Stimulated activated CD4-positive, alpha-beta T cell treated with anti-CD3 and anti-CD28 coated beads, TNF-alpha, amount 100 ng/mL, for 4 hours (primary cell): ENCODE data around the gene UNC80.
"Not testable (repeated sequence)": the region's sequence is repeated elsewhere in the genome, so short reads cannot be mapped to it uniquely, and the experiment has no call there.

Experiments used
- DNase-seq, 3 experiments: peaks; one replicate each; pipeline ENCODE4 v3.0.0-alpha.2; 2020; ENCODE audit warnings: low read depth in 3 of 3

Gene UNC80

GRCh38 chr2:209771474-209772289, at the start of gene UNC80:
UNC80 (plus strand) TSS chr2:209771832; CDS start chr2:209772073, 241 bp downstream.
- no peak for DNase-seq

DNA sequence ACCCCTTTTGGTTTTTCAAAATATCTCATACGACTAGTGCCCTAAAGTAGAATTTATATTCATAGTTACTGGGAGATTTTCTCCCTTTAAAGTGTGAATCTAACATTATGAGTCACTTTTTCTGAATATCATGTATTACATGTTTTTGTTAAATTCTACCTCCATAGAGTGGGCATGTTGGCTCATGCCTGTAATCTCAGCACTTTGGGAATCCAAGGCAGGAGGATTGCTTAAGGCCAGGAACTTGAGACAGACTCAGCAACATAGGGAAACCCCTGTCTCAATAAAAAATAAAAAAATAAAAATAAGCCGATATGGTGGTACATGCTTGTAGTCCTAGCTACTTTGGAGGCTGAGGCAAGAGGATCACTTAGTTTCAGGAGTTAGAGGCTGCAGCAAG, 45.3 kb upstream of the UNC80 start:
- DNase-seq: no peak

GRCh38 chr2:209727077-209727476, 44.6 kb upstream of the UNC80 start:
- DNase-seq: no peak

- no peak for DNase-seq
Measured at GRCh38 chr2:209734805-209735204, 36.8 kb upstream of the UNC80 start.

DNA sequence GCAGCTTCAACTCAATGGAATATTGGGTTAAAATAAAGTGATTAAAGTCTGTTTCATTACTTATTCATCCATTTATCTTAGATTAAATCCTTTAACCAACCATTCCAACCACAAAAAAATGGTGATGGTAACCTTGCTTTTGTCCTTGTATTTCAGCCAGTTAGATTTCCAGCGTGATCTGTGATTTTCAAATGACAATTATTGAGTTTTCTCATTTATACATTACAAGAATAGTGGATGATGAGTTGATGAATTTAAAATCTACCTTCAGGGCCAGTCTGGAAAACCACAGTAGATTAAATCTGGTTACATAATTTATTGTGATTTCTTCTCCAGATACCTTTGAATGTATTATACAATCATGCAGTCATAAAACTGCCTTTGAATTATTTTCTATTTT, 29.7 kb upstream of the UNC80 start:
- no peak for DNase-seq

- no peak for DNase-seq
Measured at GRCh38 chr2:209753020-209753419, 18.6 kb upstream of the UNC80 start.

DNA sequence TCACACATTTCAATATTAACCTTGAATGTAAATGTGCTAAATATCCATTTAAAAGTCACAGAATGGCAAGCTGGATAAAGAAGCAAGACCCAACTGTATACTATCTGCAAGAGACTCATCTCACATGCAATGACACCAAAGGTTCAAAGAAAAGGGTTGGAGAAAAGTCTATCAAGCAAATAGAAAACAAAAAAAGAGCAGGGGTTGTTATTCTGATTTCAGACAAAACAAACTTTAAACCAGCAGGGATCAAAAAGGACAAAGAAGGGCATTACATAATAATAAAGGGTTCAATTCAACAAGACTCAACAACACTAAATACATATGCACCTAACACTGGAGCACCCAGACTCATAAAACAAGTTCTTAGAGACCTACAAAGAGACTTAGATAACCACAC, 14.5 kb upstream of the UNC80 start:
- no peak for DNase-seq

- no peak for DNase-seq
Measured at GRCh38 chr2:209761566-209761965, 10.1 kb upstream of the UNC80 start.

DNA sequence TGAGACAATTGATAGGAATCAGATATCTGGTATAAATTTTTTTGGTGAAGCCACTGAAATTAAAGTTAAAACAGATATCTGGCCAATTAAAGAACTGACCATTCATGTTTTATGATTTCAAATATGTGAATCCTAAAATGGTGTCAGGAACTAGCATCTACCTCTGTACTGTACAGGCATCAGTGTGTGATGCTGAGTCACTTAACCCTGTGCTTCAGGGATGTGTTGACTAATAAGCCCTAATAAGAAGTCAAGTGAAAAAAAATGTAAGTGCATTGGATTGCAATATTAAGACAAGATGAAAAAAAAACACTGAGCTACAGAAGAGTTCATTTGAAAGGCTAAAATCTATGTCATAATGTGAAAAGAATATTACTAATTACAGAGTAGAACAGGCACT, 9.1 kb upstream of the UNC80 start:
- DNase-seq: no peak

- DNase-seq: no peak
Measured at GRCh38 chr2:209763106-209763505, 8.5 kb upstream of the UNC80 start.

- DNase-seq: no peak
Measured at GRCh38 chr2:209766613-209767012, 5.0 kb upstream of the UNC80 start.

DNA sequence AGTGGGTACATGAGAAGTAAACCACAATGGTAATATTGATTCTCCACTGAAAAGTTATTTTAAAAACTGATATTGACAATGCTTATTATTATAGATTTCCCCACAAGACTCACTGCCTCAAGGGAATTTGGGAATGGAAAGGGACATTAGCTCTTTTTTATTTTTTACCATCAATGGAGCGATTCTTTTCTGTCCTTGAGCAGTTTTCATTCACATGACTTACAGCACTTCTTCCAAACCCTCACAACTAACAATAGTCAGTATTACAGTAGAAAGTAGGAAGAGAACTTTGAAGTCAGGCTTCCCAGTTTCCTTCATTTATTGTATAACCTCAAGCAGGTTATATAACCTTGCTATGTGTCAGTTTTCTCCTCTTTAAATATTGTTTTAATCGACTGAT, 4.3 kb upstream of the UNC80 start:
- DNase-seq: no peak

- DNase-seq: no peak
Measured at GRCh38 chr2:209768557-209768956, 3.1 kb upstream of the UNC80 start.

- DNase-seq: no peak
Measured at GRCh38 chr2:209772290-209772685, 656 bp downstream of the UNC80 start.

- DNase-seq: no peak
Measured at GRCh38 chr2:209773377-209773776, 1.7 kb downstream of the UNC80 start.

GRCh38 chr2:209787416-209787815, 15.8 kb downstream of the UNC80 start:
- DNase-seq: no peak

DNA sequence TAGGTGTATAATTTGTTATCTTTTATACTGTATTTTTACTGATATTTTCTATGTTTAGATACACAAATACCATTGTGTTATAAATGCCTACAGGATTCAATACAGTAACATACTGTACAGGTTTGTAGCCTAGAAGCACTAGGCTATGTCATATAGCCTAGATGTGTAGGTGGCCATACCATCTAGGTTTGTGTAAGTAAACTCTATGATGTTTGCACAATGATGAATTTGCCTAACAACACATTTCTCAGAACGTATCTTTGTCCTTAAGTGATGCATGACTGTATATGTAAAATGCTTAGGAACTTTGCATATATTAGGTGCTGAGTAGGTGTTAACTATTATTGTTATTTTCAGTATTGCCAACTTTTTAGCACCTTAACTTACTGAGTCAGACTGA, 17.3 kb downstream of the UNC80 start:
- DNase-seq: no peak

DNA sequence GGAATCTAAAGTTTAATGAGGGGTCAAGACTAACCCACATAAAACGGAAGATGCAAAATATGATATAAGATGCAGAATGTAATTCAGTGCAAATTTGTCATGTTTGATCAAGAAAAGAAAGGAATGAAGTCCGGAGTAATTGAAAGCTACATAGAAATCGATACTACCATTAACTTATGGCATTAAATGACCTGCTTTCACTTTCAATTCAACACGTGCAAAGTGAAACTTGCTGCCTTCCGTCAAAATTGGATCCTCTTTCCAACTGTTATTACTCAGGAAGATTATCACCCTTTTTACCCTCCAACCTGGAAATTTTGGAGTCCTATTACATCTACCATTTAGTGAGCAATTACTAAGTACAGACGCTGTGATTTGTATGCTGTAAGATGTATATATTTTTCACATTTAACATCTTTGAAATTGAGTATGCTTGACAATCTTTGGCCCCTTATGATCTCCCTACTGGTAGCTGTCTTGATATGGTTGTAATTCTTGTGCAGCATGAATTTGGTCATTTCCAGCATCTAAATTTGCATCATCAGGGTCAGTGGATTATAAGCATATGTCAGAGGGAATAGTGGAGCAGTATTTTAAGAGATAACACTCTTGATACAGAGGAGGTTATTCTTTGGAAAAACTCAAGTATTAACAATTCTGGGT, 18.6 kb downstream of the UNC80 start:
- no peak for DNase-seq

DNA sequence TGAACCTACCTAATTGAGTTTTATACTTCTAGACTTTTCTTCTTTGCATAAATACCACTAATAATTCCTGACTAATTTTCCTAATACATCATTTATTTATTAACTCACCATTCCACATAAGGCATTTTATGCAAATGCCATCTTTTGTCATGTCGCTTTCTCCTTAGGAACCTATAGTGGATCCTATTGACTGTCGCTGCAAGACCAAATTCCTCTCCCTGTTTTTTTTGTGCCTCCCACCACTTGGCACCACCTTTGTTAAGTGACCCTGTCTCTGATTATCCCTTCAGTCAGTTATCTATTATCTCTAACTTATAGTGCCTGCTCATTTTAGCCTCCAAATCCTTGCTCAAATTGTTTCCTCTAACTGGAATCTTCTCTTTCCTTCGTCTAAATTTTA, 19.5 kb downstream of the UNC80 start:
- no peak for DNase-seq

DNA sequence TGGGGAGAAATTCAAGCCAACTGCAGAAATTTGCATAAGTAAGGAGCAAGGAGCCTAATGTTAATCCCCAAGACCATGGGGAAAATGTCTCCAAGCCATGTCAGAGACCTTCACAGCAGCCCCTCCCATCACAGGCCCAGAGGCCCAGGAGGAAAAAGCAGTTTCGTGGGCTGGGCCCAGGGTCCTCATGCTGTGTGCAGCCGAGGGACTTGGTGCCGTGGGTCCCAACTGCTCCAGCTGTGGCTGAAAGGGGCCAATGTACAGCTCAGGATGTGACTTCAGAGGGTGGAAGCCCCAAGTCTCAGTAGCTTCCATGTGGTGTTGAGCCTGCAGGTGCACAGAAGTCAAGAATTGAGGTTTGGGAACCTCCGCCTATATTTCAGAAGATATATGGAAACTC, 23.8 kb downstream of the UNC80 start:
- DNase-seq: not testable (repeated sequence)

DNA sequence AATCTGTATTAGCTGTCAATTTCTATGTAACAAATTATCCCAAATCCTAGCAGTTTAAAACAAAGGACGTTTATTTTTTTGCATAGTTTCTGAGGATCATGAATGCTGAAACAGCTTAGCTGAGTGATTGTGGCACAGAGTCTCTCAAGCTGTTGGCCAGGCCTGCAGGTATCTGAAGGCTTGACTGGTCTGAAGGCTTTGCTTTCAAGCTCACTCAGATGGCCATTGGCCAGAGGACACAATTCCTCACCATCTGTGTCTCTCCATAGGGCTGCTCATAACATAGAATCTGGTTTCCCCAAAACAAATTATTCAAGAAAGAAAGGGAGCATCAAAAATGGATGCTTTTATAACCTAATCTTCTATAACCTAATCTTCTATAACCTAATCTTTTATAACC, 33.7 kb downstream of the UNC80 start:
- no peak for DNase-seq

- no peak for DNase-seq
Measured at GRCh38 chr2:209806318-209806717, 34.7 kb downstream of the UNC80 start.

DNA sequence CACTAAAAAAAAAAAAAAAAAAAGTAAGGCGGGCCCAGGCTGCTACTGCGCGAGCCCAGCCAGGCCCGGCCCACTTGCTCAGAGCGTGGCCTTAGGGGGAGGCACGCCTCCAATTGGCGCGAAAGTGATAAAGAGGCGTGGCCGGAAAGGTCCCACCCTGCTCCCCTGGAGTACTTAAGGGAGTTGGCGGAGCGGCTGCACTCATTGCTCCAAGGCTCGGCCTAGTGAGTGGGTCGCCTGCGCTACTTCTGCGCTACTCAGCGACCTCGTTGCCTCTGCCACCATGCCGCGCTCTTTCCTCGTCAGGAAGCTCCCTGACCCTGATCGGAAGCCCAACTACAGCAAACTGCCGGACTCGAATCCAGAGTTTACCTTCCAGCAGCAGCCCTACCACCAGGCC, 36.9 kb downstream of the UNC80 start:
- no peak for DNase-seq
